Suppressor macrophage (primary cell): ENCODE measurements around the gene CTDSPL.

Experiments
- DNase-seq, 4 experiments: peaks; one replicate each; pipeline ENCODE4 v3.0.0-alpha.2; 2020 to 2022

The CTDSPL gene

GRCh38 chr3:37918627-37919026, 56.9 kb downstream of the CTDSPL start:
- DNase-seq = no peak

DNA sequence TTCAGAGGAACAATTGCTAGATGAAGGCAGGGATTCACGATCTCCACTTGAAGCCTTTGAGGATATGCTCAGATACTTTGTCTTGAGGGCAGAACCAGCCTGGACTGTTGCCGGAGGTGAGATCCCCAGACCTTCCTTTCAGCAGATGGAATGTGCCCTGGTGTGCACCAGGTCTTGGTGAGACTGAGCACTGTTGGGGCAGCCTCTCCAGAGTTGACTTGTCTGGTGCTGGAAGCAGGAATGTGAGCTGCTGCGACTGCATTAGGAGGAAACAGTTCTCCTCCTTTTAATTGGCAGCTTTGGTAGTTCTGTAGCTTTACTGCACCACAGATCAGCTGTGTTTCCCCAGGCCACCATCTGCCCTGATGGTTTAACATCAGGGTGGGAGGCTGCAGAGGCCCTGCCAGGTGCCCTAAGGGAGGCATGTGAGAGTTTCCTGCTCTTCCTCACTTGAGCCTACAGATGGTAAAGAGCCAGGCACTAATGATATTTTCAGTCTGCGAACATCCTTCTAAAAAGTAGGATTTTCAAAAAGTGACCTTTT, 58.5 kb downstream of the CTDSPL start:
- no peak for DNase-seq

DNA sequence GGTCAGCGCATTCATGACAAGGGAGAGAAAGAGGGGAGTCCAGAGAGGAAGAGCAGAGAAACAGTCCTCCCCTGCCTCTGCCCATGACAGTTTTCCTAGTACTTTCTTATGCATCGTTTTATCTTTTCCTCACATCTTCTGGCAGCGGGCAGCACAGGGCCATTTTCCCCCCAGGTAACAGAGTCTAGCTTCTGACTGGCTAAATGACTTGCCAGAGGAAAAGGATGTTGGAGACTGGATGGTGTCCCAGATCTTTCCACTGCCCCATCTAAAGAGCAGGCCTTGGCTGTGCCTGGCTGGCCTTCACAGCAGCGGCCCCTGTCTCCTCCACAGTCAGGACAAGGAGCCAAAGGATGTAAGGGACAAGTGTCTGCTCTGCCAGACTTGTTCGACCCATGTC, 59.3 kb downstream of the CTDSPL start:
- DNase-seq = no peak

GRCh38 chr3:37922721-37923568, 61.3 kb downstream of the CTDSPL start:
- DNase-seq = peak; percentile 46 to 66 (median 64)

DNA sequence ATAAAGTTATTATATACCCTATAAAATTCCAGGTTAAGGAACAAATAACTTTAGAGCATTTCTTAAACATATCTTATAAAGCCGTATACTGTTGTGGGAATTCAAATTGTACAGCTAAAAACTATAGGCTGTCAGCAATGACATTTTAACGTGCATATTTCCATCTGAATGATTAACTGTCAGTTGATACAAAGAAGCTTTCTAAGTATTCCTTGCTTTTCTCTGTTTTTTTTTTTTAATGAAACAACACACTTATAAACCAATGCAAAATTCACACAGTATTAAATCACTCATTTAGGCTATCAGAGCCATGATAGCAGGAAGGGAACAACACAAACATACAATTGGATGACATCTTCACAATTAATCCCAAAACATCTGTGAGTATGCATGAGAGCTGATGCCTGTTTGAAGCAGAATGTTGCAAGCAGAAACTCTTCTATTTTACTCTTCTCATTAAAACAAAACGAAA, 61.9 kb downstream of the CTDSPL start:
- DNase-seq = no peak

GRCh38 chr3:37924453-37924852, 62.8 kb downstream of the CTDSPL start:
- no peak for DNase-seq

- DNase-seq = no peak
These were observed 63.5 kb downstream of the CTDSPL start for GRCh38 chr3:37925157-37925556.

GRCh38 chr3:37926611-37927010, 64.9 kb downstream of the CTDSPL start:
- no peak for DNase-seq

GRCh38 chr3:37930495-37930894, 68.8 kb downstream of the CTDSPL start:
- no peak for DNase-seq

DNA sequence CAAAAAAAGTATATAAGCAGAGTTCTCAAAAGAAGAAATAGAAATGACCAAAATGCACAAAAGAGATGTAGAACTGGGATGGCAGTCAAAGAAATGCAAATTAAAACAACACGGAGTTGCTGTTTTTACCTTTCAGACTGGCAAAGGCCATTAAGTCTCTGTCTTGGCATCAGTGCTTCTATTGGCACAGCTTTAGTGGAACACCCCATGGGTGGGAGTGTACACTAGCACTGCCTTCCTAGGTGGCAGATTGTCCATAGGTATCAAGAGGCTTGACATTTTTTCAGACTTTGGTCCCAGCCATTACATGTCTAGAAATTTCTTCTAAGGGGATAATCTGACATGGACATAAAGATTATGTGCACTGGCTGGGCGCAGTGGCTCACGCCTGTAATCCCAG, 70.8 kb downstream of the CTDSPL start:
- no peak for DNase-seq

DNA sequence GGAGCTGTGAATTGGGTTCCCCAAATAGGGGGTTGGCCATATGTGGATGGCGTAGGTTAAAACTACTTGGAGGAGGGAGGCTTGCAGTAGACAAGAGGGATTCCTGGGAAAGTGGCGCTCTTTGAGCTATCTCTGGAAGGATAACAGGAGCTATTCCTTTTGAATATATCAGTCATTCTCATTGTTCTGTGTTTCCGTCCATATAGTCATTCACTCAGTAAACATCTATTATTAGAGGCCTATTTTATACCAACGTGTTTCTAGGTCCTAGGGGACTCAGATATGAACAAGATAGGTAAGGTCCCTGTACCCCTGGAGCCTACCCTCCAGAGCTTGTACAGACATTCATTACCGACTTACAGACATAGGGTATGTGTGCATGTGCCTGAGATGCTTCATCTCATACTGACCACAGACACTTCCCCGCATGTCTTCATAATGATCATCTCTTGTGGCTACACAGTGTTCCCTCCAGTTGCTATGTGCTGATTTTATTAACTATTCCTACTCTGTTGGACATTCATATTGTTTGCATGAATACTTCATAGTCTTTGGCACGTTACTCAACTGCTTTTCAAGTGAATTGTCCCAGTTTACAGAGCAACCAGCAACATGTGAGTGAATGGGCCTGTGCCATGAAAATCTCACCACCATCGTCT, 73.1 kb downstream of the CTDSPL start:
- no peak for DNase-seq

- peak in 3 of 4 experiments; percentile 45 to 61 (median 58) for DNase-seq
These were observed 73.6 kb downstream of the CTDSPL start for GRCh38 chr3:37935290-37935668.

DNA sequence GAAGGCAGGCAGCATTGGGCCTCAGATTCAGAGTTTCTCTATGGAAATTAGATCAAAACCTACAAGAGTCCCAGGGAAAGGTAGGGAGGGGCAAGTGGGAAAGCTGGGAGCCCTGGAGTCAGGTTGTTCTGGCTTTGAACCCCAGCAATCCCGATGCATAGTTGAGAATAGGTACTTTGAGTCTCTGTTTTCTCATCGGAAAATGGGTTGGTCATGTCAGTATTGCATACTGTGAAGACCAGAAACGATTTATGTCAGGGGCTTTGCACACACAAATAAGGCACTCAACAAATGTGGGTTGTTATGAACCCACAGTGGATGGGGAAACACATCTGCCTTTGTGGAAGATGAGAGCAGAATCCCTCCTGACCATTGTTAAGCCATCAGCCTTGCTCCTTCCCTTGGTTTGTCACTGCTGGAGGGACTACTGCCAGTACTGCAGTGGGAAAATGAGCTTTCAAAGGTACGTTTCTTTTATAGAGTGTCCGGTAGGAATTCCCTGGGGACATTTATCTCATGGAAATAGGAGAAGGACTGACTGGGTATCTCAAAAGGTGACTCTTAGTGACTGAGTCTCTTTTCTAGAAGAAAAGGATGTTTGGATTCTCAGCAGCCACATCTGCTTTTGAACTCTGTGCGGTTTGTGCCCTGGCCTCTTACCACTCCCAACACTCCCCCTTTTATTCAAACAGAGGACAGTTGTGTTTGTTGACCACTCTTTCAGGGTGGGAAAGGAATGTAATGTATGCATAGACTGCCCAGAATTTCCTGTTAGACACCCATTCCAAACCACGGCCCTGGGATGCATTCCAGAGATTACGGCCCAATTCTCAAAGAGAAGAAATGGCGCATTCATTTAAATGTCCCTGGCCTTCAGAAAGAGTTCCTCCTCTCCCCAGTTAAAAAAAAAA, 74.3 kb downstream of the CTDSPL start:
- DNase-seq = no peak

DNA sequence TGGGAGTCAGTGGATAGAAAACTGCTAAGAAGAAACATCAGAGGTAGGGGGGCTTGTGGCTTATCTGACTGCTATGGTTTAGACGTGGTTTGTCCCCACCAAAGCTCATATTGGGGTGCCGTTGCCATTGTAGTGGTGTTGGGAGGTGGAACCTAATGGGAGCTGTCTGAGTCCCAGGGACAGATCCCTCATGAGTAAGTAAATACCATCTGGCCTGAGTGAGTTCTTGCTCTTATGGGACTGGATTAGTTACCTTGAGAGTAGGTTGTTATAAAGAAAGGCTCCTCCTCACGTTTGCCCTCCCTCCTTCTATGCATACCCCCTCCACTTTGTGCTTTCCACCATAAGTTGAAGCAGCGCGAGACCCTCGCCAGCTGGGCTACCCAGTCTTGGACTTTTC, 75.5 kb downstream of the CTDSPL start:
- DNase-seq = no peak

GRCh38 chr3:37938011-37938410, 76.3 kb downstream of the CTDSPL start:
- no peak for DNase-seq

DNA sequence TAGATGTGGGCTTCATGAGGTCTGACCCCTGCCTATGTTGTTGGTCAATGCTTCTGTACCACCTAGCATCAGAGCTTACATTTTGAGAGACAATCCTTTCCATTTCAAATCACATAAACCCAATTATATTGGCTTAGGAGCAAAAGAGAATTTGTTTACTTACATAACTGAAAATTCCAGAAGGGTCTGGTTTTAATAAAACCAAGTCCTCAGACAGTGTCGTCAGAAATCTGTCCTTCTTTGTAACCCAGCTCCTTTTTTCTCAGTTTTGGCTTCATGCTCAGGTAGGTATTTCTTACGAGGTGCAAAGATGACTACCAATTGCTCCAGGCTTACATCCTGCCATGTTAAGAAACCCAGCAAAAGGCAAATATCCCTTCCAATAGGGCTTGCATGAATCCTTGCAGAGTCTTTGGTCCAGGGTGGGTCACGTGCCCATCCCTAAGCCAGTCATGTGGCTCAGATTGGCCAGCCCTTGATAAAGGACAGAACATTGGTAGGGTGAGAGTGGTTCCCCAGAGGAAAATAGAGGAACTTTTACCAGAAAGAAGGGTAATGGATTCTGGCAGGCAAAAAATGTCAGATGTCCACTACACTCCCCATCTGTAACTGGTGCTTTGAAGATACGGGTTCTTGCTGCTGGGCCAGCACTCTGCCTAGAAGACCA, 78.7 kb downstream of the CTDSPL start:
- DNase-seq = no peak

- no peak for DNase-seq
These were observed 80.2 kb downstream of the CTDSPL start for GRCh38 chr3:37941608-37942508.

DNA sequence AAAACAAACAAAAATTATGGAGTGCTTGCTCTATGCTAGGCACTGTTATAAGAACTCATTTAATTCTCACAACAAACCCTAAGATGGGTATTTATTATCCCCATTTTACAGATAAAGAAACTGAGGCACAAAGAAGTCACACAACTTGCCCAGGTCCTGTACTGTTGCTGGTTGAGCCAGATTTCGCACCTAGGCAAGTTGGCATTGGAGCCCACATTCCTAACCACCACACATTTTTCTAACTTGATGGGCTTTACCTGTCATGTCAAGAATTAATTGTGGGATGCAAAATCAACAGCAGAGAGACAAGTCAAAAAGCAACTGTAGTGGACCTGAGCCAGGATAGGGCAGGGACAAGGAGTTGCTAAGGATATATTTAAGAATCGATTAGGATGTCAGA, 81.0 kb downstream of the CTDSPL start:
- DNase-seq = no peak

DNA sequence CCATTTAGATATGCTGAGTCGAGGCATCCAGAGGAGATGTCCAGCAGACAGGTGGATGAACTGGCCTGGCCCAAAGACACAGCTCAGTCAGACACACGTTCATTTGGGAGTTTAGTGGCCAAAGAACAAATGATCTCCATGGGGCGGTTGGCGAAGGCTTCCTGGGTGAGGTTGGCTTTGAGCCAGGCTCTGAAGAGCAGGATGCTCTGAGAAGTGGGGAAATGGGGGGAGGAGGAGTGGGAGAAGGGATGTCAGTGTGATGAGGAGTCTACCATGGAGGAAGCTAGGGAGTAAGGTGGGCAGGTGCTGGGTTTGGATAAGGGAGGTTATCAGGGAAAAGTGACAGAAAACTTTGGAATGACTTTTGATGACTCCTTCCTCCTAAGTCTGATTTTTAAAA, 81.4 kb downstream of the CTDSPL start:
- DNase-seq = no peak

DNA sequence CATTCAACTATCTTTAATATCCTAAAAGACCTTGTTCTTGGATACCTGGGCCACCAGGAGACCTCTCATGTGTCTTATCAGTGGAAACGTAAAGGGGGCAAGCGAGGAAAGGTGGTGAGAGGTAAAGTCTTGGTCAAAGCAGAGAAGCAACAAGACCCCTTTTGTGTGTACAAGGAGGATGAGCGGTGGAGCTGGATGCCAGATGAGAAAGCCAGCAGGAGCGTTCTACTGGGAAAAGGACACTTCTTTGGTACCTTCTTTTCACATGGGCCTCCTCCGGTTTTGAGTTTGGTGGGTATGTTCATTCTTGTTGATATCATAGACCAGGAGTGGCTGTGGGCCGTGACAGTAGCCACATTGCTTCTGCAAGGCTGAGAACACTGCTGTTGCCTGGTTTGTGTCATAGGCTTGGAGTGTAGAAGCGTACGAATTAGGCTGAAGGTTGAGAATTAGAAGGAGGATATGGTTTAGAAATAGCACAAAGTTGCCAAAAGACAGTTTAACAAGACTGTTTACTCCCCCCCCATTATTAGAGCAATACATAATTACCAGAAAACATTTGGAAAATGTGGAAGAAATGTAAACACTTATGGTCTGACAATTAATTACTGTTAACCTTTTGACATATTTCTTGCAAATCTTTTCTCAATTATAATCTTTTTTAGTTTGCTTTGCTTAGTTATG, 82.1 kb downstream of the CTDSPL start:
- DNase-seq = no peak
